Natural killer cell treated with Interleukin-12 subunit alpha and Interleukin-12 subunit beta and Interleukin-15 and Interleukin-18, amount 100 ng/mL, for 72 hours (primary cell): Measurements from ENCODE around the gene SLC6A13. TPM values are rescaled to one million over a fixed set of nuclear protein-coding genes. Genes with fewer than 3 reads are reported as not detected.
A peak's percentile ranks its signal among the peaks of the same experiment; 100 is the strongest.

ENCODE experiments used
- ATAC-seq, 2 donors: fragments of 150-1000 bp; cut with Tn5 transposase in 1 of 2; sonication (Bioruptor Pico), chemical (Tn5 transposase) in 1 of 2; 2 replicates each; pipeline ENCODE4 v1.10.0; 2021
- DNase-seq: peaks from one replicate; pipeline ENCODE4 v3.0.0; 2022; ENCODE audit warnings: low spot score
- H3K27ac Mint-ChIP-seq, 2 donors: 1 replicate in 1 of 2; 2 replicates in 1 of 2; pipeline ENCODE4 v1.8.0; 2022; ENCODE audit warnings: mixed read lengths in 2 of 2, mild to moderate bottlenecking in 1 of 2, moderate library complexity in 1 of 2
- H3K27me3 Mint-ChIP-seq, 2 donors: 1 replicate in 1 of 2; 2 replicates in 1 of 2; pipeline ENCODE4 v1.8.0; 2022; ENCODE audit warnings: mixed read lengths in 2 of 2
- H3K36me3 Mint-ChIP-seq: one replicate; pipeline ENCODE4 v1.8.0; 2022; ENCODE audit warnings: mixed read lengths
- H3K4me1 Mint-ChIP-seq, 2 donors: 1 replicate in 1 of 2; 2 replicates in 1 of 2; pipeline ENCODE4 v1.8.0; 2022; ENCODE audit warnings: low read depth in 2 of 2, mixed read lengths in 2 of 2, mild to moderate bottlenecking in 1 of 2
- H3K4me3 Mint-ChIP-seq: one replicate; pipeline ENCODE4 v1.8.0; 2022; ENCODE audit warnings: mixed read lengths
- H3K9me3 Mint-ChIP-seq: 2 replicates; pipeline ENCODE4 v1.8.0; 2022; ENCODE audit warnings: mixed read lengths
- total RNA-seq, 2 donors: library from RNA; stranded (reverse); gene quantifications; one replicate each; pipeline ENCODE4 v1.2.3, GENCODE V29; 2022

The SLC6A13 gene
- total RNA-seq, 2 donors from 2014 or later: 0.92 to 1.9 TPM

- Mint-ChIP-seq H3K4me3 (no peak overlapping the region), H3K27ac (no peak overlapping the region), H3K9me3 (no peaks in the 10 kb centered on the region), H3K4me1 (no peaks in the 10 kb centered on the region), H3K36me3 (no peaks in the 10 kb centered on the region), H3K27me3 (peaks cover 42 to 53% of the 10 kb centered on the region in 2 donors)
- DNase-seq (no peak), ATAC-seq (no peak)
Measured at GRCh38 chr12:256225-256624, 6.4 kb downstream of the SLC6A13 start.

- peaks cover 38 to 44% of the 10 kb centered on the region in 2 donors for H3K27me3 Mint-ChIP-seq
- H3K27ac Mint-ChIP-seq: no peak overlapping the region
- no peak for DNase-seq
- no peaks in the 10 kb centered on the region for H3K36me3 Mint-ChIP-seq
- no peaks in the 10 kb centered on the region for H3K9me3 Mint-ChIP-seq
- no peak overlapping the region for H3K4me3 Mint-ChIP-seq
- no peaks in the 10 kb centered on the region for H3K4me1 Mint-ChIP-seq
- no peak for ATAC-seq
Measured at GRCh38 chr12:254912-255311, 7.7 kb downstream of the SLC6A13 start.

- Mint-ChIP-seq H3K36me3 (no peaks in the 10 kb centered on the region), H3K27me3 (peaks cover 37 to 42% of the 10 kb centered on the region in 2 donors), H3K4me1 (no peaks in the 10 kb centered on the region), H3K27ac (no peak overlapping the region), H3K9me3 (no peaks in the 10 kb centered on the region), H3K4me3 (no peak overlapping the region)
- ATAC-seq (no peak), DNase-seq (no peak)
Measured at GRCh38 chr12:254039-254438, 8.6 kb downstream of the SLC6A13 start.

- DNase-seq (no peak), ATAC-seq (peak in 1 of 2 donors; percentile 43)
- H3K27me3 Mint-ChIP-seq: peaks cover 33 to 41% of the 10 kb centered on the region in 2 donors
- no peaks in the 10 kb centered on the region for H3K36me3 Mint-ChIP-seq
- no peak overlapping the region for H3K27ac Mint-ChIP-seq
- H3K9me3 Mint-ChIP-seq: no peaks in the 10 kb centered on the region
- H3K4me1 Mint-ChIP-seq: no peaks in the 10 kb centered on the region
- H3K4me3 Mint-ChIP-seq: no peak overlapping the region
Measured at GRCh38 chr12:253116-253831, 9.4 kb downstream of the SLC6A13 start.

DNA sequence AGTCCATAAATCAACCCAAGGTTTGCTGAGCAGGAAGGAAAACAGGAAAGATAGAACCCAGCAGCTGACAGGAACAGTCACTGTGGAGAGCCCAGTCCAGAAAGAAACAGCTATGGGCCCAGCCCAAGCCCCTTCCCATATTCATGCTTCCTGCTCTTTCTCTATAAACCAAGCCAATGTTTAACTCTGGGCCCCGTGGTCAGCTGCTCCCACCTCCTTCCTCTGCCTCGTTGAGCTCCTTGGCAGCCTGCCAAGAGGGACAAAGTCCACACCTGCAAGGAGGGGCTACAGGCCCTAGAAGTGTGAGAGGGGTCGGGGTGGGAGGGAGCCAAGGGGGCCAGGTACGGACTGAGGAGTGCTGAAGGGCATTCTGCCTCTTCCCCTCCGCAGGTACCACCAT, 10.0 kb downstream of the SLC6A13 start:
- no peaks in the 10 kb centered on the region for H3K36me3 Mint-ChIP-seq
- peak in 1 of 2 donors; percentile 24 for ATAC-seq
- H3K27ac Mint-ChIP-seq: no peak overlapping the region
- H3K4me1 Mint-ChIP-seq: no peaks in the 10 kb centered on the region
- peaks cover 3% of the 10 kb centered on the region for H3K9me3 Mint-ChIP-seq
- peaks cover 31 to 41% of the 10 kb centered on the region in 2 donors for H3K27me3 Mint-ChIP-seq
- DNase-seq: no peak
- H3K4me3 Mint-ChIP-seq: no peak overlapping the region

DNA sequence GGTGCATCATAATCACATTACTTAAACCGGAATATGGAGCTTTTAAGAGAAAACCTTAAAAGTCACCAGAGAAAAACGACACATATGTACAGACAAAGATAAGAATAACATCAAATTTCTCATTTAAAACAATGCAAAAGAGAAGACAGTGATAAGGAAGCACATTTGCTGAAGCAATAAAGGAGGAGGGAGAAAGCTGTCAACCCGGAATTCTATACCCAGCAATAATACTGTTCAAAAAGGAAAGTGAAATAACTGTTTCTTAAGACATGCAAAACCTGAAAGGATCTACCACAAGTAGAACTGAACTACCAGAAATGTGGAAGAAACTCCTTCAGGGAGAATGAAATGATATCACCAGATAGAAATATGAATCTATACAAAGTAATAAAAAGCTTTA, 15.4 kb downstream of the SLC6A13 start:
- Mint-ChIP-seq H3K36me3 (peaks cover 6% of the 10 kb centered on the region), H3K4me3 (no peak overlapping the region), H3K27ac (no peak overlapping the region), H3K9me3 (peaks cover 6% of the 10 kb centered on the region), H3K4me1 (no peaks in the 10 kb centered on the region), H3K27me3 (peaks cover 18 to 29% of the 10 kb centered on the region in 2 donors)
- DNase-seq (no peak), ATAC-seq (no peak)

DNA sequence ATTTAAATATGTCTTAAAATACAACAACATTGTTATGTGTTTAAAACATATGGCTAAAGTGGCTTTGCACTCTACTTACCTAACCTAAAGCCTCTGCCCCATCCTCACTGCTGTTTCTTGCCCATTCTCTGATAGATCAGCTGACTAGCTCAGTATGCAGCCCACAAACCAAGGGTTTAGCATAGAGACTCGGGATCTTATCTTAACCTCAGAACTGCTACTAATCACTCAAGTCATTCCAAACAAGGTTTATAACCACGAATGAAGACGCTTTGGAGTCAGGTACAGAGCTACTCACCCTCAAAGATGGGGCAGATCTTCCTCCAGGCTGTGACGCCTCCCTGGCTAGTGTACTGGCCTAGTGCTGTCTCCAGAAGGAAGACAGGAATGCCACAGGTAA, 19.3 kb downstream of the SLC6A13 start:
- H3K27me3 Mint-ChIP-seq: peaks cover 21 to 36% of the 10 kb centered on the region in 2 donors
- H3K36me3 Mint-ChIP-seq: peaks cover 6% of the 10 kb centered on the region
- no peak overlapping the region for H3K27ac Mint-ChIP-seq
- no peak for ATAC-seq
- no peak overlapping the region for H3K4me3 Mint-ChIP-seq
- H3K9me3 Mint-ChIP-seq: peaks cover 6% of the 10 kb centered on the region
- no peaks in the 10 kb centered on the region for H3K4me1 Mint-ChIP-seq
- no peak for DNase-seq

- Mint-ChIP-seq H3K36me3 (peaks cover 6% of the 10 kb centered on the region), H3K27me3 (peaks cover 17 to 29% of the 10 kb centered on the region in 2 donors), H3K27ac (no peak overlapping the region), H3K4me1 (no peaks in the 10 kb centered on the region), H3K9me3 (peaks cover 4% of the 10 kb centered on the region), H3K4me3 (no peak overlapping the region)
- no peak for ATAC-seq
- DNase-seq: no peak
Measured at GRCh38 chr12:242496-242895, 20.1 kb downstream of the SLC6A13 start.

- ATAC-seq: no peak
- H3K4me3 Mint-ChIP-seq: no peak overlapping the region
- H3K4me1 Mint-ChIP-seq: no peaks in the 10 kb centered on the region
- peaks cover 5% of the 10 kb centered on the region for H3K36me3 Mint-ChIP-seq
- H3K9me3 Mint-ChIP-seq: peaks cover 7% of the 10 kb centered on the region
- H3K27me3 Mint-ChIP-seq: peaks cover 17 to 29% of the 10 kb centered on the region in 2 donors
- H3K27ac Mint-ChIP-seq: no peak overlapping the region
- DNase-seq: no peak
Measured at GRCh38 chr12:241266-241665, 21.4 kb downstream of the SLC6A13 start.

GRCh38 chr12:240566-240965, 22.1 kb downstream of the SLC6A13 start:
- no peak for DNase-seq
- Mint-ChIP-seq H3K27ac (no peak overlapping the region), H3K27me3 (peaks cover 17 to 29% of the 10 kb centered on the region in 2 donors), H3K4me1 (no peaks in the 10 kb centered on the region), H3K9me3 (peaks cover 11% of the 10 kb centered on the region), H3K36me3 (peaks cover 8% of the 10 kb centered on the region), H3K4me3 (no peak overlapping the region)
- no peak for ATAC-seq

GRCh38 chr12:238736-239398, 23.8 kb downstream of the SLC6A13 start:
- peaks cover 8% of the 10 kb centered on the region for H3K36me3 Mint-ChIP-seq
- no peaks in the 10 kb centered on the region for H3K4me1 Mint-ChIP-seq
- no peak overlapping the region for H3K27ac Mint-ChIP-seq

GRCh38 chr12:238116-238515, 24.5 kb downstream of the SLC6A13 start:
- H3K9me3 Mint-ChIP-seq: peaks cover 8% of the 10 kb centered on the region
- no peak for DNase-seq
- no peak overlapping the region for H3K4me3 Mint-ChIP-seq
- H3K27me3 Mint-ChIP-seq: peaks cover 9 to 16% of the 10 kb centered on the region in 2 donors
- H3K27ac Mint-ChIP-seq: no peak overlapping the region
- H3K36me3 Mint-ChIP-seq: peaks cover 8% of the 10 kb centered on the region
- peaks cover 0 to 3% of the 10 kb centered on the region in 2 donors for H3K4me1 Mint-ChIP-seq
- ATAC-seq: no peak

More at GRCh38 chr12:238736-239398, 23.8 kb downstream of the SLC6A13 start:
- DNase-seq: no peak
- Mint-ChIP-seq H3K27me3 (peaks cover 15 to 22% of the 10 kb centered on the region in 2 donors), H3K4me3 (no peak overlapping the region), H3K9me3 (peaks cover 8% of the 10 kb centered on the region)
- peak in 1 of 2 donors; percentile 17 for ATAC-seq

DNA sequence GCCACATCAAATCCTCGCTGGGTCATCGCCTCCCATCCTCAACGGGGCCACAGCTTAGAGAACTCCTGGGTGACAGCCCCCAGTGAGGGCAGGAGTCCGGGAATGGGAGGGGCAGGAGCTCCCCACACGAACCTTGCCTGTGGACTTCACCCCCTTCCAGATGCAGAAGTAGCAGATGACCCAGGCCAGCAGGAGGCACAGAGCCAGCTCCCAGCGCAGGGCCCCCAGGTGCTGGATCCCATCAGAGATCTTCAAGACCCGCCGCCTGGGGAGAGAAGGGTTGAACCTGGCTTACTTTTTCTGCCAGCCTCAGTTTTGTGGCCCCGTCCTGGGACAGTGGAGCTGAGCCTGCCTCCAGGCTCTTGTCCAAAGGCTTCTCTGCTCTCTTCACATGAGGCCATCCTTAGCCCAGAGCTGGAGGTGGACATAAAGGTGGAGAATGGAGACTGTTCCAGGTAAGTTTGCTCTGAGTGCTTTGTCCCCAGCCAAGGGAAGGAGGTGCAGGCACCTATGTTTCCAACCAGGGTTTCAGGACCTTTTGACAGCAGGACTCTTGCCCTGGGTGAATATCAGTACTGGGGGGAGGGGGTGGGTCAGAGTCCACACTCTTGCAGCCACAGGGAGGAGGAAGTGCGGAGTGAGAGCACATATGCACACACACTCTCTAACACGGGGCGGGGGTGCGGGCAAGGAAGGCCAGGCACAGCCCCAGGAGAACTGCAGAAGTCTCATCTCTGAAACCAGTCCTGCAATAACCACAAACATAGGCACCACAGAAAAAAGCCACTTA, 25.4 kb downstream of the SLC6A13 start:
- peaks cover 8% of the 10 kb centered on the region for H3K9me3 Mint-ChIP-seq
- peaks cover 5 to 12% of the 10 kb centered on the region in 2 donors for H3K27me3 Mint-ChIP-seq
- H3K27ac Mint-ChIP-seq: no peak overlapping the region

GRCh38 chr12:236445-236844, 26.2 kb downstream of the SLC6A13 start:
- ATAC-seq: no peak
- H3K9me3 Mint-ChIP-seq: peaks cover 8% of the 10 kb centered on the region
- H3K36me3 Mint-ChIP-seq: peaks cover 8% of the 10 kb centered on the region
- DNase-seq: no peak
- no peak overlapping the region for H3K4me3 Mint-ChIP-seq
- H3K27me3 Mint-ChIP-seq: peaks cover 5 to 9% of the 10 kb centered on the region in 2 donors
- H3K4me1 Mint-ChIP-seq: peaks cover 0 to 3% of the 10 kb centered on the region in 2 donors
- H3K27ac Mint-ChIP-seq: no peak overlapping the region

More for the DNA sequence above, 25.4 kb downstream of the SLC6A13 start:
- H3K4me3 Mint-ChIP-seq: no peak overlapping the region
- H3K4me1 Mint-ChIP-seq: peaks cover 0 to 3% of the 10 kb centered on the region in 2 donors
- DNase-seq: no peak
- peaks cover 8% of the 10 kb centered on the region for H3K36me3 Mint-ChIP-seq
- ATAC-seq: no peak
